GM23248 (cell line): Measurements from ENCODE around the gene ABCC4. TPM values are rescaled to one million over a fixed set of nuclear protein-coding genes. Genes with fewer than 3 reads are reported as not detected.

Experiments used
- DNase-seq: peaks from one replicate; pipeline ENCODE4 v3.0.0-alpha.2; 2015
- H2AFZ ChIP-seq: fragments of 200-600 bp; sonication (generic); 2 replicates; pipeline ENCODE4 v1.6.1; 2016; ENCODE audit warnings: antibody characterized with exemption
- H3F3A ChIP-seq: fragments of 200-600 bp; sonication (generic); 2 replicates; pipeline ENCODE4 v1.6.1; 2016; ENCODE audit warnings: mild to moderate bottlenecking, antibody characterized with exemption, mixed run types; ENCODE audit not compliant: insufficient read depth
- H3K27ac ChIP-seq: fragments of 200-600 bp; sonication (generic); 2 replicates; pipeline ENCODE4 v1.5.1; 2016; ENCODE audit warnings: mild to moderate bottlenecking
- H3K27me3 ChIP-seq: fragments of 200-600 bp; sonication (generic); replicated peaks from 2 replicates; pipeline ENCODE4 v1.6.1; 2016; ENCODE audit warnings: mild to moderate bottlenecking; ENCODE audit not compliant: insufficient read depth
- H3K36me3 ChIP-seq: fragments of 200-600 bp; sonication (generic); 2 replicates; pipeline ENCODE4 v1.6.1; 2016; ENCODE audit warnings: low read depth, mild to moderate bottlenecking
- H3K4me1 ChIP-seq: fragments of 200-600 bp; sonication (generic); 2 replicates; pipeline ENCODE4 v1.6.1; 2016; ENCODE audit warnings: mild to moderate bottlenecking; ENCODE audit not compliant: insufficient read depth
- H3K4me2 ChIP-seq: fragments of 200-600 bp; sonication (generic); one replicate; pipeline ENCODE4 v1.6.1; 2016; ENCODE audit warnings: mild to moderate bottlenecking; ENCODE audit not compliant: unreplicated experiment
- H3K4me3 ChIP-seq: fragments of 200-600 bp; sonication (generic); 2 replicates; pipeline ENCODE4 v1.5.1; 2016; ENCODE audit warnings: mild to moderate bottlenecking
- H3K79me2 ChIP-seq: fragments of 200-600 bp; sonication (generic); 2 replicates; pipeline ENCODE4 v1.6.1; 2016; ENCODE audit warnings: mild to moderate bottlenecking; ENCODE audit not compliant: insufficient read depth
- H3K9ac ChIP-seq: fragments of 200-600 bp; sonication (generic); 2 replicates; pipeline ENCODE4 v1.6.1; 2016; ENCODE audit warnings: mild to moderate bottlenecking
- H3K9me2 ChIP-seq: fragments of 200-600 bp; sonication (generic); 2 replicates; pipeline ENCODE4 v1.6.1; 2016; ENCODE audit warnings: mixed run types, mild to moderate bottlenecking, moderate library complexity; ENCODE audit not compliant: insufficient read depth
- H3K9me3 ChIP-seq: fragments of 200-600 bp; sonication (generic); one replicate; pipeline ENCODE4 v1.6.1; 2017; ENCODE audit warnings: low read depth
- H4K20me1 ChIP-seq: fragments of 200-600 bp; sonication (generic); 2 replicates; pipeline ENCODE4 v1.6.0; 2016; ENCODE audit not compliant: insufficient read depth
- EZH2 ChIP-seq: fragments of 200-600 bp; sonication (generic); IDR thresholded peaks from 2 replicates; pipeline ENCODE4 v1.6.1; 2018; ENCODE audit warnings: antibody characterized with exemption, mild to moderate bottlenecking; ENCODE audit not compliant: insufficient read depth, poor library complexity, severe bottlenecking
- EZH2phosphoT487 ChIP-seq: fragments of 200-600 bp; sonication (generic); IDR thresholded peaks from 2 replicates; pipeline ENCODE4 v1.6.1; 2018; ENCODE audit warnings: antibody characterized with exemption, moderate library complexity, mild to moderate bottlenecking, low read depth; ENCODE audit not compliant: insufficient read depth
- WGBS, 2 experiments: methylation state at CpG; one replicate each; pipeline ENCODE4 v1.1.6; 2015 to 2017; ENCODE audit warnings: low lambda C conversion rate in 2 of 2, low coverage in 1 of 2; ENCODE audit errors: missing lambda C conversion rate in 2 of 2; 5-methylcytosine and 5-hydroxymethylcytosine counted together
- in situ Hi-C: fragments of 300-500 bp; cut with MboI; formaldehyde crosslinking; loops from 2 replicates; pipeline ENCODE4 v1.15.0; 2020
- polyA plus RNA-seq: library from polyadenylated mRNA; unstranded; fragments of >200 nt; fragmentation: Nextera tagmentation; extraction: Ambion mirVana; gene quantifications from 2 replicates; pipeline ENCODE4 v1.2.1, GENCODE V29; 2016
- total RNA-seq: library from RNA; depleted of rRNA; stranded (reverse); fragments of >200 nt; shearing (Covaris generic); gene quantifications from 2 replicates; pipeline ENCODE4 v1.2.3, GENCODE V29; 2014

The ABCC4 gene
- total and polyA plus RNA-seq, 2 experiments from 2014 or later, result 3.9 to 11.2 TPM

DNA sequence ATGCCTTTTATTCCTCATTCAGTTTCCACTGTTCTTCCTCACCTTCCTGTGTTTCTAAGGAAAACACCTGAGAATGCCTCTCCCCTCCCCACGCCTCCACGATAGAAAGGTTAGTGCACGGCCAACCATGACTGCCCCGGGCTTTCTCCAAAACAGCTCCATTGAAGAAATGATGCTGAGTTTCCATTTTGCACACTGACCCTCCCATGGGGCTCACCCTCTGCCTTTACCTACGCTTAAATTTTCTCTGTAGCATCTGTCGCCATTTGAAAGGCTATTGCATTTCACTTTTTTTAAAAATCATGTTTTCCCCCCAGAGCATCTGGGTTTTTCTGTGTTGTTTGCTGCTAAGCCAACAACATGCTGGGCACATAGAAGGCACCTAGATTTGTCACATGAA, 48.2 kb downstream of the ABCC4 start:
- no peak overlapping the region for H2AFZ ChIP-seq
- 87 to 88% methylated on average over 6 of the region's 6 CpGs for WGBS, 2 experiments
- DNase-seq, result no peak

DNA sequence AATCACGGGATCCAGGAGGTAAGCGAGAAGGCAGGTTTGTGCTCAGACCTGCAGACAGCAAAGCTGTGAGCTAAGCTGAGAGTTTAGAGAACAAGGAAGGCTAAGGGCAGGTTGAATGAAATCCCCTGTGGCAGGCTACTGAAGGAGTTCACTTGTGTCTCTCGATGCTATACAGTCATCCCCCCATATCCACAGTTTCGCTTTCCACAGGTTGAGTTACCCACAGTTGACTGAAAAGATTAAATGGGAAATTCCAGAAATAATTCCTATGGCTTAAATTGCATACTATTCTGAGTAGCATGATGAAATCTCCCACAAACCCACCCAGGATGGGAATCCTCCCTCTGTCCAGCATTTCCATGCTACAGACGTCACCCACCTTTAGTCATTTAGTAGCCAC, 49.6 kb downstream of the ABCC4 start:
- Histone ChIP-seq H3K9me2 (no peaks in the 10 kb centered on the region), H3K79me2 (no peaks in the 10 kb centered on the region), H3K4me2 (no peak overlapping the region), H3K4me1 (peaks cover 19% of the 10 kb centered on the region), H3K36me3 (no peaks in the 10 kb centered on the region), H3F3A (peaks cover 4% of the 10 kb centered on the region; the same call in 1 of the 2 replicates), H3K27ac (no peak overlapping the region), H3K4me3 (no peak overlapping the region), H4K20me1 (no peaks in the 10 kb centered on the region), H3K27me3 (no peaks in the 10 kb centered on the region), H3K9ac (no peak overlapping the region), H3K9me3 (no peaks in the 10 kb centered on the region), H2AFZ (no peak overlapping the region)
- no peak for DNase-seq
- TF ChIP-seq EZH2phosphoT487 (no peak), EZH2 (no peak)
- in situ Hi-C loops, result no loop called here
- 95% methylated on average over 5 of the region's 5 CpGs for WGBS, 2 experiments

More for the DNA sequence above, 48.2 kb downstream of the ABCC4 start:
- no peak overlapping the region for H3K27ac ChIP-seq
- no peaks in the 10 kb centered on the region; the same call in 1 of the 2 replicates for H3K27me3 ChIP-seq
- peaks cover 19% of the 10 kb centered on the region for H3K4me1 ChIP-seq
- H3K4me2 ChIP-seq, result no peak overlapping the region
- TF ChIP-seq EZH2 (no peak), EZH2phosphoT487 (no peak)
- in situ Hi-C loops, result no loop called here
- H3K9ac ChIP-seq, result no peak overlapping the region
- H3K79me2 ChIP-seq, result no peaks in the 10 kb centered on the region
- H3K9me2 ChIP-seq, result no peaks in the 10 kb centered on the region
- no peak overlapping the region for H3K4me3 ChIP-seq
- no peaks in the 10 kb centered on the region for H4K20me1 ChIP-seq
- peaks cover 4% of the 10 kb centered on the region; the same call in 1 of the 2 replicates for H3F3A ChIP-seq
- H3K36me3 ChIP-seq, result no peaks in the 10 kb centered on the region
- H3K9me3 ChIP-seq, result no peaks in the 10 kb centered on the region

DNA sequence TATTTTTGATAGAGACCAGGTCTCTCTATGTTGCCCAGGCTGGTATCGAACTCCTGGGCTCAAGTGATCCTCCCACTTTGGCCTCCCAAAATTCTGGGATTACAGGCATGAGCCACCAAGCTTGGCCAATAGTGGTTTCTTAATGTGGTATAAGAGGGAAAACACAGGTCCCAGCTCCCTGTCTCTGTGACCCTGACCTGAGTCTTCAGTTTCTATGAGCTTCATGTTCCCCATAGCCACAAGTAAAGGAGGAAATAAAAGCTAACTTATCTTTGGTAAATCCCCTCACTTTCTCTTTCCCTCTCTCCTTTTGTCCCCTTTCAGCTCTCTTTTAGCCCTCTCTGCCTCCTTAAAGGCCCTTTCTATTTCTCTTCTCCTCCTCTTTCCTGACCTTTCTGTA, 50.3 kb downstream of the ABCC4 start:
- H3K27ac ChIP-seq, result no peak overlapping the region
- no peaks in the 10 kb centered on the region for H3K79me2 ChIP-seq
- H3K4me1 ChIP-seq, result peaks cover 14% of the 10 kb centered on the region
- no peaks in the 10 kb centered on the region for H3K9me2 ChIP-seq
- H2AFZ ChIP-seq, result no peak overlapping the region
- no peaks in the 10 kb centered on the region for H4K20me1 ChIP-seq
- no peaks in the 10 kb centered on the region for H3K27me3 ChIP-seq
- H3F3A ChIP-seq, result peaks cover 3% of the 10 kb centered on the region; the same call in 1 of the 2 replicates
- WGBS, 2 experiments, result 100% methylated on average over 1 of the region's 1 CpG
- no peak overlapping the region for H3K4me3 ChIP-seq
- DNase-seq, result no peak
- H3K9ac ChIP-seq, result no peak overlapping the region
- no peaks in the 10 kb centered on the region for H3K36me3 ChIP-seq
- H3K9me3 ChIP-seq, result no peaks in the 10 kb centered on the region
- TF ChIP-seq EZH2phosphoT487 (no peak), EZH2 (no peak)
- in situ Hi-C loops, result no loop called here
- H3K4me2 ChIP-seq, result no peak overlapping the region

DNA sequence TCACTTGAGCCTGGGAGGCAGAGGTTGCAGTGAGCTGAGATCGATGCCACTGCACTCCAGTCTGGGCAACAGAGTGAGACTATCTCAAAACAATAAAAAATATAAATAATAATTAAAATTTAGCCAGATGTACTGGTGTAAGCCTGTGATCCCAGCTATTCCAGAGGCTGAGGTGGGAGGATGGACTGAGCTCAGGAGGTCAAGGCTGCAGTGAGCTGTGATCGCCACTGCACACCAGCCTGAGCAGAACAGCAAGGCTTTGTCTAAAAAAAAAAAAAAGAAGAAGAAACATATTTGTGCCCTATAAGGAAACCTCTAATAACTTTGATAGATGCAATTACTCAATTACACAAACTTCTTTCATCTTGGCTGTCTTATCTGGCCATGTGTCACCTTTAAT, 52.3 kb downstream of the ABCC4 start:
- H3K4me1 ChIP-seq, result peaks cover 1% of the 10 kb centered on the region
- H3K9me2 ChIP-seq, result no peaks in the 10 kb centered on the region
- H3K4me3 ChIP-seq, result no peak overlapping the region
- no peak overlapping the region for H3K9ac ChIP-seq
- no peaks in the 10 kb centered on the region for H3K79me2 ChIP-seq
- H3K27ac ChIP-seq, result no peak overlapping the region
- no peaks in the 10 kb centered on the region for H3K9me3 ChIP-seq
- H3K36me3 ChIP-seq, result no peaks in the 10 kb centered on the region
- no peak overlapping the region for H3K4me2 ChIP-seq
- H3F3A ChIP-seq, result no peaks in the 10 kb centered on the region
- TF ChIP-seq EZH2phosphoT487 (no peak), EZH2 (no peak)
- H4K20me1 ChIP-seq, result no peaks in the 10 kb centered on the region
- no peaks in the 10 kb centered on the region for H3K27me3 ChIP-seq
- no peak overlapping the region for H2AFZ ChIP-seq
- DNase-seq, result no peak
- in situ Hi-C loops, result no loop called here
- 94 to 97% methylated on average over 2 of the region's 2 CpGs for WGBS, 2 experiments

DNA sequence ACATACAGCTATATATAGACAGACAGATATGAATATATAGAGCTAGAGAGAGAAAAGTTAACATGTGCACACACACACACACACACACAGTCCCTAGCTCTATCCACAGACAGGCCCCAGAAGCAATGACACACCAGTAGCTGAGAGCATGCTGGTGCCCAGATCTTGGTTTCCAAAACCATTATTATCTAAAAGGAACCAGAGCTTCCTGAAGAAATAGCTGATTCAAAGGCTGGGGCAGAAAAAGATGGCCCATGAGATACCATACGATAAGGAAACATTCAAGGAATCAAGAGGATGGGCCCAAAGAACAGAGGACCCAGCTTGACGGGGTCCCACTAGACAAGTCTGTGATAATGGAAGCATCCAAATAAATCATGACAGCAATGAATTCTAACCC, 53.4 kb downstream of the ABCC4 start:
- no peak overlapping the region for H3K9ac ChIP-seq
- H3K27me3 ChIP-seq, result no peaks in the 10 kb centered on the region
- no peaks in the 10 kb centered on the region for H3K4me1 ChIP-seq
- no peaks in the 10 kb centered on the region for H3F3A ChIP-seq
- H3K4me2 ChIP-seq, result no peak overlapping the region
- no peak overlapping the region for H2AFZ ChIP-seq
- H3K36me3 ChIP-seq, result no peaks in the 10 kb centered on the region
- 97 to 100% methylated on average over 2 of the region's 2 CpGs for WGBS, 2 experiments
- TF ChIP-seq EZH2 (no peak), EZH2phosphoT487 (no peak)
- H4K20me1 ChIP-seq, result no peaks in the 10 kb centered on the region
- no peak overlapping the region for H3K27ac ChIP-seq
- no peaks in the 10 kb centered on the region for H3K9me3 ChIP-seq
- no peaks in the 10 kb centered on the region for H3K79me2 ChIP-seq
- no peak for DNase-seq
- in situ Hi-C loops, result no loop called here
- H3K9me2 ChIP-seq, result no peaks in the 10 kb centered on the region
- H3K4me3 ChIP-seq, result no peak overlapping the region
